Kidney (tissue), 14 donors: ENCODE data around the gene SLC7A6OS. TPM values are rescaled to one million over a fixed set of nuclear protein-coding genes. Genes with fewer than 3 reads are reported as not detected.

Experiments
- DNase-seq, 5 donors: peaks; one replicate each; pipeline ENCODE4 v3.0.0-alpha.2; 2013 to 2020
- FAIRE-seq: peaks from 2 replicates; lab custom pipeline; 2012; peaks lifted over from hg19 to GRCh38; lab: Jason Lieb, UNC
- H3K27ac ChIP-seq, 2 donors: one replicate each; pipeline ENCODE4 v1.7.0; 2013; ENCODE audit warnings: low read depth in 2 of 2, low read length in 2 of 2, inconsistent platforms in 1 of 2
- H3K27me3 ChIP-seq: one replicate; pipeline ENCODE4 v1.7.1; 2013; ENCODE audit warnings: low read length, inconsistent platforms; ENCODE audit not compliant: control insufficient read depth, insufficient read depth
- H3K36me3 ChIP-seq, 3 donors: one replicate each; pipeline versions ENCODE4 v1.7.0 to v1.7.1; 2013; ENCODE audit warnings: low read length in 3 of 3, control low read depth in 1 of 3, inconsistent platforms in 1 of 3; ENCODE audit not compliant: insufficient read depth in 3 of 3, control insufficient read depth in 2 of 3
- H3K4me1 ChIP-seq, 3 donors: one replicate each; pipeline versions ENCODE4 v1.7.0 to v1.7.1; 2013; ENCODE audit warnings: low read length in 3 of 3, inconsistent platforms in 1 of 3, low read depth in 1 of 3; ENCODE audit not compliant: control insufficient read depth in 2 of 3, insufficient read depth in 2 of 3
- H3K4me3 ChIP-seq, 3 donors: one replicate each; pipeline versions ENCODE4 v1.7.0 to v1.8.1; 2013; ENCODE audit warnings: low read length in 3 of 3, control low read depth in 1 of 3, inconsistent platforms in 1 of 3
- H3K9ac ChIP-seq, 3 donors: one replicate each; pipeline versions ENCODE4 v1.7.0 to v1.7.1; 2013; ENCODE audit warnings: low read length in 3 of 3, control low read depth in 1 of 3, inconsistent platforms in 1 of 3
- H3K9me3 ChIP-seq, 3 donors: one replicate each; pipeline versions ENCODE4 v1.7.0 to v1.7.1; 2013; ENCODE audit warnings: low read length in 3 of 3, control low read depth in 1 of 3, inconsistent platforms in 1 of 3; ENCODE audit not compliant: control insufficient read depth in 2 of 3, insufficient read depth in 1 of 3
- intact Hi-C: fragments of 100-400 bp; cut with DNase I; formaldehyde crosslinking; loops from one replicate; pipeline ENCODE4 v1.11.1; 2022
- polyA plus RNA-seq: library from polyadenylated mRNA; stranded (reverse); fragments of 350-450 nt; fragmentation: Illumina TruSeq; extraction: RNeasy Lipid Tissue Mini Kit (QIAGEN cat#74804); gene quantifications from one replicate; pipeline ENCODE4 v1.2.3, GENCODE V29; 2014; ENCODE audit warnings: low read depth, low replicate concordance; ENCODE audit not compliant: insufficient read depth
- total RNA-seq: library from RNA; stranded (reverse); fragmentation: NEBNext Ultra II Directional; extraction: Animal tissue kit (Norgen Biotek cat#: 25700); gene quantifications from one replicate; pipeline ENCODE4 v1.2.1, GENCODE V29; 2021
- TF ChIP-seq, protein P1 (sequence below): IDR thresholded peaks from 3 replicates; pipeline ENCODE4 v1.5.1; 2012; ENCODE audit warnings: mild to moderate bottlenecking, moderate library complexity, borderline replicate concordance; ENCODE audit not compliant: insufficient read depth; ENCODE audit errors: extremely low read depth
- donor health status: control.
- donor health status: control.
- donor health status: control.
- donor health status: control.
- donor health status: control.
- donor health status: DM: yes; HTN: yes; CAD: no.
- donor health status: Normal renal cell carcinoma (clear cell type).

SLC7A6OS gene
- total and polyA plus RNA-seq, 2 donors from 2014 or later: 9.2 to 20.3 TPM

DNA sequence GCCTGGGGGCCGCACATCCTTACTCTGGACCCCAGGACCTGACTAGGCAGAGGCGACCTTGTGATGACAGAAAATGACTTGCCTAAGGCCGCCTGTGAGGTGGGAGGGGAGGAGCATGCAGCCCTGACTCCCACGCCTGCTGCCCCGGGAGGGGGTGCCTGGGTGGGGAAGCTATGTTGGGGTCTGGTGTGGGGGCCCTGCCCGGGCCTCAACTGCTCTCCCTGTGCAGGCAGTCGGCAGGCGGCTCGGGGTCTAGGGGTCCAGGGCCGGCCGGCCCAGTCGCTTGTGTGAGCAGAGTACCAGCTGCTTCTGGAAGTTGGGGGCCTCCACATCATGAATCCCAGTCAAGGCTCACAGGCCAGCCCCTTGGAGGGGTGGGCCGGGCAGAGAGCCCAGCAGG, 48.2 kb upstream of the SLC7A6OS start:
- intact Hi-C loops: no loop called here
- no peak for DNase-seq
- no peaks in the 10 kb centered on the region for H3K27me3 ChIP-seq

DNA sequence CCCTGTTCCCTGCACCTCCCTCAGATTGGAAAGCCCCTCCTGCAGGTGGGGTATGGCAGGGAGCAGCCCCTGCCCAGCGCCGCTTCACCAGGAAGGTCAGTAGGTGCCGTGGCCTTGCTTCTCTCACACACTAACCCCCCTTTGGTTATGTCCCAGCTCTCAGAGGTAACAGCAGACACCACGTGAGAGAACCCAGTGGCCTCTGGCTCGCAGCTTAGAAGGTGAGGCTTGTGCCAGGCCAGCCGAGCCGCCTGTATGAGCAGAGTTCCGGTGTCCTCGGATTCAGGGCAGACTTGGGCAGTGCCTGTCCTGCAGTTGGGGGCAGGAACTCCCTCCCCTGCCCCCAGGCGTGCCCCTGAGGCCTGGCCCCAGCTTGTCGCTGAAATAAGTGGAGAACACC, 47.2 kb upstream of the SLC7A6OS start:
- Histone ChIP-seq H3K9ac (no peak overlapping the region), H3K4me3 (no peak overlapping the region), H3K4me1 (peaks cover 0 to 3% (median 0%) of the 10 kb centered on the region in 3 donors), H3K9me3 (no peaks in the 10 kb centered on the region), H3K36me3 (peaks cover 0 to 21% (median 17%) of the 10 kb centered on the region in 3 donors), H3K27ac (no peak overlapping the region), H3K27me3 (no peaks in the 10 kb centered on the region)
- intact Hi-C loops: no loop called here
- TF ChIP-seq, protein P1, sequence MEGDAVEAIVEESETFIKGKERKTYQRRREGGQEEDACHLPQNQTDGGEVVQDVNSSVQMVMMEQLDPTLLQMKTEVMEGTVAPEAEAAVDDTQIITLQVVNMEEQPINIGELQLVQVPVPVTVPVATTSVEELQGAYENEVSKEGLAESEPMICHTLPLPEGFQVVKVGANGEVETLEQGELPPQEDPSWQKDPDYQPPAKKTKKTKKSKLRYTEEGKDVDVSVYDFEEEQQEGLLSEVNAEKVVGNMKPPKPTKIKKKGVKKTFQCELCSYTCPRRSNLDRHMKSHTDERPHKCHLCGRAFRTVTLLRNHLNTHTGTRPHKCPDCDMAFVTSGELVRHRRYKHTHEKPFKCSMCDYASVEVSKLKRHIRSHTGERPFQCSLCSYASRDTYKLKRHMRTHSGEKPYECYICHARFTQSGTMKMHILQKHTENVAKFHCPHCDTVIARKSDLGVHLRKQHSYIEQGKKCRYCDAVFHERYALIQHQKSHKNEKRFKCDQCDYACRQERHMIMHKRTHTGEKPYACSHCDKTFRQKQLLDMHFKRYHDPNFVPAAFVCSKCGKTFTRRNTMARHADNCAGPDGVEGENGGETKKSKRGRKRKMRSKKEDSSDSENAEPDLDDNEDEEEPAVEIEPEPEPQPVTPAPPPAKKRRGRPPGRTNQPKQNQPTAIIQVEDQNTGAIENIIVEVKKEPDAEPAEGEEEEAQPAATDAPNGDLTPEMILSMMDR: no peak
- FAIRE-seq (no peak), DNase-seq (no peak)

More for the DNA sequence above, 48.2 kb upstream of the SLC7A6OS start:
- Histone ChIP-seq H3K9me3 (no peaks in the 10 kb centered on the region), H3K27ac (no peak overlapping the region), H3K9ac (no peak overlapping the region), H3K36me3 (peaks cover 0 to 17% (median 12%) of the 10 kb centered on the region in 3 donors), H3K4me3 (no peak overlapping the region), H3K4me1 (peaks cover 0 to 3% (median under 1%) of the 10 kb centered on the region in 3 donors)
- TF ChIP-seq, protein P1: no peak
- no peak for FAIRE-seq

DNA sequence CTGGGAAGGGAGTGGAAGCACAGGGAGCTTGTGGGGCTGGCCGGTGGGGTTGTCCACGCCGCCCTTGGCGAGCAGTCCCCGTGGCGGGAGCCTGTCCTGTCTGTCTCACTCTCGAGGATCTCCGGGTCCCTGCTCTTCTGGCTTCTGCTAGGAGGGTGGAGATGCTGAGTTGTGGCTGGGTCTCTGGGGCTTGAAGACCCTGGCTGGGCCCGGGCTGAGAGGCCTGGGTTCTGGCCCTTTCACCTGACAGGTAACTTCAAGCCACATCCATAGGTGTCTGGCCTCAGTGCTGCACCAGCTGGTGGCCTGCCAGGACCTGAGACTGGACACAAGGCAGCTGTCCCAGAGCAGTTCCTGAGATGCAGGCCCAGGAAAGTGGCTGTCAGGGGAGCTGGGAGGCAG, 46.8 kb upstream of the SLC7A6OS start:
- peaks cover 0 to 3% (median 0%) of the 10 kb centered on the region in 3 donors for H3K4me1 ChIP-seq
- peaks cover 0 to 24% (median 19%) of the 10 kb centered on the region in 3 donors for H3K36me3 ChIP-seq
- DNase-seq: no peak
- intact Hi-C loops: no loop called here
- no peaks in the 10 kb centered on the region for H3K27me3 ChIP-seq
- no peaks in the 10 kb centered on the region for H3K9me3 ChIP-seq
- H3K27ac ChIP-seq: no peak overlapping the region
- FAIRE-seq: no peak
- no peak overlapping the region for H3K4me3 ChIP-seq
- no peak overlapping the region for H3K9ac ChIP-seq
- TF ChIP-seq, protein P1: no peak

DNA sequence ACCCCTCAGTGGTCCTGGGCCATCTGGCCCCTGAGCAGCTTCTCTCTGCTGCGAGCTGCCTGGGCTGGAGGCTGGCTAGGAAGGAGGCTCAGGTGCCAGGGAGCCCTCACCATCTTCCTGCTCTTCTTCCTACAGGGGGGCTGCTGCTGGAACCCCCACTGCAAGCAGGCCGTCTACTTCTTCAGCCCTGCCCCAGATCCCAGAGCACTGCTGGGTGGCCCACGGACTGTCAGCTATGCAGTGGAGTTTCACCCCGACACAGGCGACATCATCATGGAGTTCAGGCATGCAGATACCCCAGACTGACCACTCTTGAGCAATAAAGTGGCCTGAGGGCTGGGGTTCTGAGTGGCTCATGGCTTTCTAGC, 46.2 kb upstream of the SLC7A6OS start:
- FAIRE-seq: no peak
- intact Hi-C loops: no loop called here
- Histone ChIP-seq H3K27ac (no peak overlapping the region), H3K9me3 (no peaks in the 10 kb centered on the region), H3K36me3 (peaks cover 0 to 28% (median 22%) of the 10 kb centered on the region in 3 donors), H3K4me1 (peaks cover 0 to 3% (median 0%) of the 10 kb centered on the region in 3 donors), H3K9ac (no peak overlapping the region), H3K27me3 (no peaks in the 10 kb centered on the region), H3K4me3 (no peak overlapping the region)
- DNase-seq: peak in 1 of 5 donors; percentile 59
- TF ChIP-seq, protein P1: no peak
